Fibroblast of lung (primary cell): ENCODE results near the gene IL19.

Experiments used
- EZH2 ChIP-seq: IDR thresholded peaks from 2 replicates; pipeline ENCODE4 v1.5.1; 2012; ENCODE audit warnings: low read length, control low read depth, mild to moderate bottlenecking; ENCODE audit errors: missing control alignments
- TF ChIP-seq, protein P1 (sequence below), 2 donors: IDR thresholded peaks in 1 of 2; conservative IDR thresholded peaks in 1 of 2; 1 replicate in 1 of 2; 2 replicates in 1 of 2; pipeline ENCODE4 v1.5.1; 2011 to 2012; ENCODE audit warnings: low read length in 2 of 2, control low read depth in 1 of 2, inconsistent platforms in 1 of 2, low read depth in 1 of 2, mild to moderate bottlenecking in 1 of 2

DNA sequence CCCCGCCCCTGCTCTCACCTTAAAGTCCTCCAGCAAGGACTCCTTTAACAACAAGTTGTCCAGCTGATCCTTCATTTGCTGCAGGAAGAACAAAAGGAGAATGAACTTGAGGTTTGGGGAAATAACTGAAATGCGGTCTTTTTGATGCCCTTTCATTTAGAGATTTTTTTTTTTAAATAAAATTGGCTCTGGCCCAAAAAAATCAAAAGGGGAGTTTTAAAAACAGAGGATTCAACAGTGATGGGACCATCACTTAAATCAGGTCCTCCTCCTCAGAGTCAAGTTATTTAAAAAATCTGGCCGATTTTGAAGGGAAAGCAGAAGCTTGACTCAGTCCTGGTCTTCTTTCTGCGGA is 742 bp downstream of the IL19 start:
- TF ChIP-seq, protein P1, sequence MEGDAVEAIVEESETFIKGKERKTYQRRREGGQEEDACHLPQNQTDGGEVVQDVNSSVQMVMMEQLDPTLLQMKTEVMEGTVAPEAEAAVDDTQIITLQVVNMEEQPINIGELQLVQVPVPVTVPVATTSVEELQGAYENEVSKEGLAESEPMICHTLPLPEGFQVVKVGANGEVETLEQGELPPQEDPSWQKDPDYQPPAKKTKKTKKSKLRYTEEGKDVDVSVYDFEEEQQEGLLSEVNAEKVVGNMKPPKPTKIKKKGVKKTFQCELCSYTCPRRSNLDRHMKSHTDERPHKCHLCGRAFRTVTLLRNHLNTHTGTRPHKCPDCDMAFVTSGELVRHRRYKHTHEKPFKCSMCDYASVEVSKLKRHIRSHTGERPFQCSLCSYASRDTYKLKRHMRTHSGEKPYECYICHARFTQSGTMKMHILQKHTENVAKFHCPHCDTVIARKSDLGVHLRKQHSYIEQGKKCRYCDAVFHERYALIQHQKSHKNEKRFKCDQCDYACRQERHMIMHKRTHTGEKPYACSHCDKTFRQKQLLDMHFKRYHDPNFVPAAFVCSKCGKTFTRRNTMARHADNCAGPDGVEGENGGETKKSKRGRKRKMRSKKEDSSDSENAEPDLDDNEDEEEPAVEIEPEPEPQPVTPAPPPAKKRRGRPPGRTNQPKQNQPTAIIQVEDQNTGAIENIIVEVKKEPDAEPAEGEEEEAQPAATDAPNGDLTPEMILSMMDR (conservative IDR thresholded peaks at IDR 0.05 in 1 of 2, IDR thresholded peaks at IDR 0.05 in 1 of 2; ENCODE audit: low read depth in 1 of 2, low read length in 2 of 2) = no peak
- no peak for TF ChIP-seq EZH2
